Mucosa of descending colon (tissue), 3 donors: Measurements from ENCODE around the gene BAIAP2L1. TPM values are rescaled to one million over a fixed set of nuclear protein-coding genes. Genes with fewer than 3 reads are reported as not detected.

Source experiments
- ATAC-seq: fragments of 200-7000 bp; cut with Tn5 transposase; one replicate; pipeline ENCODE4 v1.9.1; 2020; ENCODE audit warnings: mild to moderate bottlenecking, moderate library complexity
- DNase-seq, 3 donors: peaks; one replicate each; pipeline ENCODE4 v3.0.0-alpha.2; 2020
- H3K36me3 ChIP-seq: fragments of 200-600 bp; one replicate; pipeline ENCODE4 v1.8.0; 2021; ENCODE audit warnings: low read depth, mild to moderate bottlenecking
- H3K4me1 ChIP-seq: fragments of 200-600 bp; one replicate; pipeline ENCODE4 v1.8.0; 2021; ENCODE audit warnings: low read depth, mild to moderate bottlenecking
- H3K4me3 ChIP-seq: fragments of 200-600 bp; one replicate; pipeline ENCODE4 v1.8.0; 2021; ENCODE audit warnings: mild to moderate bottlenecking
- H3K9me3 ChIP-seq: fragments of 200-600 bp; one replicate; pipeline ENCODE4 v1.8.0; 2021; ENCODE audit warnings: mild to moderate bottlenecking
- intact Hi-C, 2 donors: fragments of 100-400 bp; cut with DNase I in 1 of 2; cut with micrococcal nuclease in 1 of 2; formaldehyde crosslinking; loops; one replicate each; pipeline versions ENCODE4 v1.11.0 to v1.11.1; 2022; cut with DNase I, micrococcal nuclease
- total RNA-seq, 3 donors: library from RNA; stranded (reverse); fragmentation: NEBNext Ultra II Directional in 2 of 3; extraction: Animal tissue kit (Norgen Biotek cat#: 25700) in 2 of 3; gene quantifications; one replicate each; pipeline versions ENCODE4 v1.2.1 to v1.2.4, GENCODE V29; 2021 to 2023
- TF ChIP-seq, protein P1 (sequence below): fragments of 200-600 bp; IDR thresholded peaks from one replicate; pipeline ENCODE4 v1.8.0; 2022; ENCODE audit warnings: antibody characterized with exemption, mild to moderate bottlenecking
- donor health status: DM: no; HTN: no; CAD: no; lungs with moderate emphysema.
- donor health status: DM: no; HTN: no; CAD: no.
- donor health status: DM: no; HTN: yes; CAD: no.

The BAIAP2L1 gene
- total RNA-seq, 3 donors from 2014 or later = 39.9 to 78.0 (median 65.4) TPM

DNA sequence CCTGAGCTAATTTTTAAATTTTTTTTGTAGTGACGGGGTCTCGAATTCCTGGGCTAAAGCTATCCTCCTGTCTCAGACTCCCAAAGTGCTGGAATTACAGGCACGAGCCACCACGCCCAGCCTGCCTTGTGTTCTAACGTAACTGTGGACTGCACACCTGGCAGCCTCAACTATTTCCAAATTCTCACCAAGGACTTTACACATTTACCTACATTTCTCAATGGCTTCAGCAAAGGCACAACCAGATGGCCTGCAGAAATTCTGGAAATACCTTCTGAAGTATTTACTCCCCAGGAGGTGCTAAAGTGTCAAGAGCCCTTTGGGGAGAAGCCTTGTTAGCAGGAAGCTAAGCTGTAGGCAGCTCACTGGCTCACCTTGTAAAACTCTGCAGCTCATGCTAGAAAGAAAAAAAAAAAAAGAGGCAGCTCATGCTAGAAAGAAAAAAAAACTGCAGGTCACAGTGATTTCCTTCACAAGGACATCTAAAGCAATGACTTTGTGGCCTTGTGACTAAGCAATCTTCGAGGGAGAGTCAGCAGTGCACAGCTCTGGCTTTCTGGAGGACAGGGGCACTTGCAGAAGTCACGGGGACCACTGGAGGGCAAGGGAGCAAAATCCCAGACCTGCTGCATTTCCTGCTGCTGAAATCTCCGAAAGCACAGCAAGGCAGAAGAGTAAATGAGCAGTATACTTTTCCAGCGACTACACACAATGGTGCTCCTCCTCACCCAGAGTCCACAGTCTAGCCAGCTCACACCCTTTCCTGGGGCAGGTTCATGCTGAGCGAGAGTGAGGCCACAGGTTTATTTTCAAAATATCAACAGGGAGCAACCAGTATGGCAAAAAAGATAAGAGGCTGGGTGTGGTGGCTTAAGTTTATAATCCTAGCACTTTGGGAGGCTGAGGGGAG lies 40.4 kb downstream of the BAIAP2L1 start:
- peaks cover 19% of the 10 kb centered on the region for H3K4me1 ChIP-seq
- TF ChIP-seq, protein P1, sequence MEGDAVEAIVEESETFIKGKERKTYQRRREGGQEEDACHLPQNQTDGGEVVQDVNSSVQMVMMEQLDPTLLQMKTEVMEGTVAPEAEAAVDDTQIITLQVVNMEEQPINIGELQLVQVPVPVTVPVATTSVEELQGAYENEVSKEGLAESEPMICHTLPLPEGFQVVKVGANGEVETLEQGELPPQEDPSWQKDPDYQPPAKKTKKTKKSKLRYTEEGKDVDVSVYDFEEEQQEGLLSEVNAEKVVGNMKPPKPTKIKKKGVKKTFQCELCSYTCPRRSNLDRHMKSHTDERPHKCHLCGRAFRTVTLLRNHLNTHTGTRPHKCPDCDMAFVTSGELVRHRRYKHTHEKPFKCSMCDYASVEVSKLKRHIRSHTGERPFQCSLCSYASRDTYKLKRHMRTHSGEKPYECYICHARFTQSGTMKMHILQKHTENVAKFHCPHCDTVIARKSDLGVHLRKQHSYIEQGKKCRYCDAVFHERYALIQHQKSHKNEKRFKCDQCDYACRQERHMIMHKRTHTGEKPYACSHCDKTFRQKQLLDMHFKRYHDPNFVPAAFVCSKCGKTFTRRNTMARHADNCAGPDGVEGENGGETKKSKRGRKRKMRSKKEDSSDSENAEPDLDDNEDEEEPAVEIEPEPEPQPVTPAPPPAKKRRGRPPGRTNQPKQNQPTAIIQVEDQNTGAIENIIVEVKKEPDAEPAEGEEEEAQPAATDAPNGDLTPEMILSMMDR = no peak
- intact Hi-C loops = no loop called here
- no peaks in the 10 kb centered on the region for H3K9me3 ChIP-seq
- H3K4me3 ChIP-seq = no peak overlapping the region
- ATAC-seq (peak; percentile 93), DNase-seq (peak; percentile 65 to 78 (median 67))
- no peaks in the 10 kb centered on the region for H3K36me3 ChIP-seq

DNA sequence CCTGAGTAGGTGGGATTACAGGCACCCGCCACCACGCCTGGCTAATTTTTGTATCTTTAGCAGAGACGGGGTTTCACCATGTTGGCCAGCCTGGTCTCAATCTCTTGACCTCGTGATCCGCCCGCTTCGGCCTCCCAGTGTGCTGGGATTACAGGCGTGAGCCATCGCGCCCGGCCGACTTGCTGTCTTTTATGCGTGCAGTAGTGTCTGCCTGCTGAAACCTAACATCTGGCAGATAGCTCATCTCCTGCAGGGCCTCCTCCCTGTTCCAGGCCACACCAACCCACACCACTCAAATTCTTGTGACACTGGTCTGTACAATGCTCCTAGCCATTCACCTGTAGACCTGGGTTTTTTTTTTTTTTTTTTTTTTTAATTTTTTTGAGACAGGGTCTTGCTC lies 41.5 kb downstream of the BAIAP2L1 start:
- Histone ChIP-seq H3K4me3 (no peak overlapping the region), H3K4me1 (peaks cover 28% of the 10 kb centered on the region), H3K9me3 (no peaks in the 10 kb centered on the region), H3K36me3 (no peaks in the 10 kb centered on the region)
- ATAC-seq = no peak
- intact Hi-C loops = no loop called here
- DNase-seq = no peak
- TF ChIP-seq, protein P1 = no peak

DNA sequence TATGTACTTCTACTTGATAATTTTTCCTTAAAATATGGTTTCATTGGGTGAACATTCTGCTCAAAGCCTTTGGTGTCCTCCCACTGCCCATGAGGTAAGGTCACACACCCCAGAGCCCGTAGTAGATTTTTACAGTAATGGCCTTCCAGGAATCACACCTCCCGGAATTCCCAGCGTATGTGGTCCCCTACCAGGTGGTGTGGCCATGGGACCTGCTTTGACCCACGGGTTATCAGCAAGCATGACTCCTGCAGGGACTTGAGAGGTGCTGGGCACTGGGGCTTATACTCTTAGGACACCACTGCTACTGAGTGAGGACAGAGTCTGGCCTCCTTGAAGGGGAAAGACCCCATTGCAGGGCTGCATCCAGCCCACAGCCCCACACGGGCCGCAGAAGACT lies 42.2 kb downstream of the BAIAP2L1 start:
- no peaks in the 10 kb centered on the region for H3K36me3 ChIP-seq
- intact Hi-C loops = no loop called here

DNA sequence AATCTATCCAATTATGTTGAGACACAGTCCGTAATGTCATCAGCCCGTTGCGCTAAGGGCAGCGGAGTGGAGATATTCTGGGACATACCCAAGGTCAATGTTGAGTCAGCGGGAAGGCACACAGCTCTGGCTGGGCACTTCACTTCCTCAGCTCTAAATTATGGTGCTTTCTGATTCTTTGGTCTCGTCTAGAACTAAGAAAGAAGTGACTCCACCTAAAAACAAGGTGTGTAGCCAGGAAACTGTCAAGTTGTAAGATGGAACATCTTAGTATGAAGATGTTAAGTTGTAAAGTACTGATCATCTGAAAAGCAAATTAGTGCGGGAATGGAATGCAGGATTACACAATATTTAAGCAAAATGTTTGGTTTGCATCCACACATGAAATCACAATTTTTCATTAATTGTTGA lies 43.1 kb downstream of the BAIAP2L1 start:
- Histone ChIP-seq H3K4me1 (peaks cover 38% of the 10 kb centered on the region), H3K4me3 (no peak overlapping the region), H3K36me3 (no peaks in the 10 kb centered on the region), H3K9me3 (no peaks in the 10 kb centered on the region)
- DNase-seq = peak in 1 of 3 donors; percentile 34
- intact Hi-C loops = no loop called here
- TF ChIP-seq, protein P1 = no peak
- peak; percentile 25 for ATAC-seq

More for the DNA sequence above, 42.2 kb downstream of the BAIAP2L1 start:
- DNase-seq (no peak), ATAC-seq (no peak)
- TF ChIP-seq, protein P1 = no peak
- Histone ChIP-seq H3K4me1 (peaks cover 33% of the 10 kb centered on the region), H3K9me3 (no peaks in the 10 kb centered on the region), H3K4me3 (no peak overlapping the region)

DNA sequence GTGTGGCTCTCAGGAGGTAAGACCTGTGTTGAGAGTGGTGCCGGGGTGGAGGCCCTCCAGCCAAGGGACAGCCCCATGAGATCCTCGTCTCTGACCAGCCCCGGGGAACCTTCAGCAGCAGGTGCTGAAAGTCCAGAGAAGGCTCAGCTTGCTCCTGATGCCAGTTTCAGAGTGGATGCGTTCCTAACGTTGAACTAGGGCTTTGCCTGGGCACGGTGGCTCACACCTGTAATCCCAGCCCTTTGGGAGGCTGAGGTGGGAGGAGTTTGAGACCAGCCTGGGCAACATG lies 45.7 kb downstream of the BAIAP2L1 start:
- intact Hi-C loops = no loop called here
- Histone ChIP-seq H3K9me3 (no peaks in the 10 kb centered on the region), H3K4me3 (no peak overlapping the region), H3K36me3 (no peaks in the 10 kb centered on the region), H3K4me1 (peaks cover 40% of the 10 kb centered on the region)
- ATAC-seq (peak; percentile 27), DNase-seq (peak in 1 of 3 donors; percentile 48)
- TF ChIP-seq, protein P1 = no peak
